Urinary bladder (tissue), 4 donors: ENCODE measurements around the gene DIP2B. TPM values are rescaled to one million over a fixed set of nuclear protein-coding genes. Genes with fewer than 3 reads are reported as not detected.

Experiments used
- DNase-seq: peaks from one replicate; pipeline ENCODE4 v3.0.0-alpha.2; 2015; ENCODE audit errors: extremely low spot score
- H3K27ac ChIP-seq: one replicate; pipeline ENCODE4 v1.5.1; 2013; ENCODE audit warnings: low read depth, mild to moderate bottlenecking, moderate library complexity
- H3K36me3 ChIP-seq: one replicate; pipeline ENCODE4 v1.6.1; 2013; ENCODE audit warnings: mild to moderate bottlenecking, moderate library complexity; ENCODE audit not compliant: insufficient read depth
- H3K4me1 ChIP-seq: one replicate; pipeline ENCODE4 v1.6.1; 2013; ENCODE audit warnings: mild to moderate bottlenecking, moderate library complexity; ENCODE audit not compliant: insufficient read depth
- H3K4me3 ChIP-seq: one replicate; pipeline ENCODE4 v1.5.1; 2013; ENCODE audit warnings: low read depth, low read length
- WGBS: extraction: QIAGEN DNeasy Blood & Tissue Kit; methylation state at CpG from one replicate; pipeline ENCODE4 v1.1.7; 2013; 5-methylcytosine and 5-hydroxymethylcytosine counted together
- polyA plus RNA-seq: library from polyadenylated mRNA; stranded (reverse); fragments of 200-250 nt; gene quantifications from one replicate; pipeline ENCODE4 v1.2.3, GENCODE V29; 2013
- total RNA-seq: library from RNA; depleted of rRNA; stranded (reverse); fragments of >200 nt; gene quantifications from one replicate; pipeline ENCODE4 v1.2.3, GENCODE V29; 2014
- donor health status: healthy with polysubstance abuse.
- donor health status: healthy.

The DIP2B gene
- total and polyA plus RNA-seq, 2 donors = 7.2 to 48.6 TPM

- no peaks in the 10 kb centered on the region for H3K36me3 ChIP-seq
- no peak for DNase-seq
Measured at GRCh38 chr12:50638482-50638880, 133.7 kb downstream of the DIP2B start.

GRCh38 chr12:50639721-50640120 lies 134.9 kb downstream of the DIP2B start:
- no peak overlapping the region for H3K27ac ChIP-seq
- H3K4me1 ChIP-seq = no peaks in the 10 kb centered on the region
- H3K4me3 ChIP-seq = no peak overlapping the region
- no peak for DNase-seq
- 88% methylated on average over 4 of the region's 4 CpGs for WGBS
- no peaks in the 10 kb centered on the region for H3K36me3 ChIP-seq

More at GRCh38 chr12:50638482-50638880, 133.7 kb downstream of the DIP2B start:
- no peak overlapping the region for H3K4me3 ChIP-seq
- no peak overlapping the region for H3K27ac ChIP-seq
- H3K4me1 ChIP-seq = no peaks in the 10 kb centered on the region

DNA sequence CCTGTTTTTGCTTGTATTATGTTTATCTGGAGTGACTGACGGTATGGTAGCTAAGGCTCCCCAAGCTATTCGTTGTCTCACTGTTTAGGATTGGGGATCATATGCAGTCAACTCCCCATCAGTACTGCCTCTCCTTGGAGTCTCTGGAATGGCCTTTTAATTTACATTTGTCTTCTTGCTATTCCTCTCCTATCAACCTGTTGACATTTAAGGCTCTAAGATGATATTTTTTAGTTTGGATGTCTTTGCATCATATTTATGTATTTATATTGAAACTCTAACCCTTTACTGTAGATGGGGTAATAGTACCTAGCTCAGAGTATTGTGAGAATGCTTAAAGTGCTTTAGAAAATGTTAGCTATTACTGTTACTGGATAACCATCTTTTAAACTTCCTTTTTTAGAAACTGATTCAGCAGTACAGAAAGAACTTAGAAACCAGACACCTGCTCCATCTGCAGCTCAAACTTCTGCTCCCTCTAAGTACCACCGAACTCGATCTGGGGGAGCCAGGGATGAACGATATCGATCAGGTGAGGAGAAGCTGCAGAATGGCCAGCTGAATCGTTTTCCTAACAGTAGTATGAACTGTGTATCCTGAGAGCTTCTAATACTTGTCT lies 135.6 kb downstream of the DIP2B start:
- Histone ChIP-seq H3K4me1 (no peaks in the 10 kb centered on the region), H3K36me3 (no peaks in the 10 kb centered on the region), H3K4me3 (no peak overlapping the region), H3K27ac (no peak overlapping the region)
- no peak for DNase-seq
- 86% methylated on average over 7 of the region's 7 CpGs for WGBS

DNA sequence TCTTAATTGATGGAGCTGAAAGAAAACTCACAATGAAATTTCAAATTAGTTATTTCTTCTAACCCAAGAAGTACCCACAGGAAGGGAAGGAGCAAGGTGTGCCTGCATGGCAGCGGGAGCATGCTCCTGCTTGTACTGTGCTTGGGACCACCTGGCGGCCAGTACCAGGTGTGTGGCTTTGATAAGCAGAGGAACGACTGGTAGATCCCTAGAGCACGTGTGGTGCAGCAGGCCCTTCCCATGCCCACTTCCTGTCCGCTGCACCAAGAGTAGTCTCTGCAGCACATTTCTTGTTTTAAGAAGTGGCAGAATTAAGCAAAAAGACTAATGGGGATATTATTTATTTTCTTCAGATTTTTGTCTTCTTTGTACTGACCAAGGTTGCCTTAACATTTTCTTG lies 136.8 kb downstream of the DIP2B start:
- H3K4me1 ChIP-seq = no peaks in the 10 kb centered on the region
- no peak overlapping the region for H3K4me3 ChIP-seq
- WGBS = 84% methylated on average over 5 of the region's 5 CpGs
- DNase-seq = no peak
- no peaks in the 10 kb centered on the region for H3K36me3 ChIP-seq
- H3K27ac ChIP-seq = no peak overlapping the region

DNA sequence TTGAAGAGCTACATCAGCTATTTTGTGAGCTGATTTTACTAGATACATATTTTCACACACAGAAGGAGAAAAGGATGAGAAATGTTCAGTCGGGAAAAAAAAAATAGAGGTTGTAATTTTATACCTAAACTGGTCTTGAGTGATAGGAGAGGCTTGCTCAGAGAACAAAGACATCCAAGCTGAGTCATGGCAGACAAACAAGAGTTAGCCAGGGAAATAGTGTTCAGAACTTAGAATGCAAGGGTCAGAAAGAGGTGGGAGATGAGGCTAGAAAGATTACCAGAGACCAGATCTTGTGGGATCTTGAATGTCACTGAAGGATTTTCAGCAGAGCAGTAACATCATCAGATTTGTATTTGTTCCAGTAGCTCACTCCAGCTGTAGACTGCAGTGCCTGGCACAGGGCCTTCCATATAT lies 137.3 kb downstream of the DIP2B start:
- H3K27ac ChIP-seq = no peak overlapping the region
- WGBS = 52% methylated on average over 1 of the region's 1 CpG
- H3K4me1 ChIP-seq = no peaks in the 10 kb centered on the region
- no peak for DNase-seq
- no peaks in the 10 kb centered on the region for H3K36me3 ChIP-seq
- no peak overlapping the region for H3K4me3 ChIP-seq

DNA sequence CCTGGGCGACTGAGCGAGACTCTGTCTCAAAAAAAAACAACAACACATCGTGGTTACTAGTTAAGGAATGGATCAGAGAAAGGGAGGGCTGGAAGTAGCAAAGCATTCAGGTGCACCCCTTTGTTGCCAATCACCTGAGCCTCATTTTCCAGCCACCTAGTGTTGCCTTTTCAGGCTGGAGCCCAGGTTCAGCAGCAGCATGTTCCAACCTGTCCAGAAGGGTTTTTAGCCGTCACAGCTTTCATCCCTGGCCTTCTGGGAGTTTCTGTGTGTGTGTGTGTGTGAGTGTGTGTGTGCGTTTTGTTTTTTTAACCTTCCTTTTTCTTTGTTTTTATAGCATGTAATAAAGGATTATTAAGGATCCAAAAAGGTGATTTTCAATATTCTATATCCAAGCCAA lies 138.0 kb downstream of the DIP2B start:
- peak; percentile 59 for DNase-seq
- 83% methylated on average over 5 of the region's 5 CpGs for WGBS
- H3K27ac ChIP-seq = no peak overlapping the region
- H3K36me3 ChIP-seq = no peaks in the 10 kb centered on the region
- no peaks in the 10 kb centered on the region for H3K4me1 ChIP-seq
- no peak overlapping the region for H3K4me3 ChIP-seq

GRCh38 chr12:50647031-50647430 lies 142.2 kb downstream of the DIP2B start:
- no peak overlapping the region for H3K27ac ChIP-seq

GRCh38 chr12:50647479-50647878 lies 142.7 kb downstream of the DIP2B start:
- Histone ChIP-seq H3K4me1 (no peaks in the 10 kb centered on the region), H3K27ac (no peak overlapping the region), H3K36me3 (no peaks in the 10 kb centered on the region), H3K4me3 (no peak overlapping the region)
- DNase-seq = no peak
- 88% methylated on average over 2 of the region's 2 CpGs for WGBS

More at GRCh38 chr12:50647031-50647430, 142.2 kb downstream of the DIP2B start:
- Histone ChIP-seq H3K36me3 (no peaks in the 10 kb centered on the region), H3K4me3 (no peak overlapping the region), H3K4me1 (no peaks in the 10 kb centered on the region)
- DNase-seq = no peak
- WGBS = 86% methylated on average over 8 of the region's 8 CpGs

DNA sequence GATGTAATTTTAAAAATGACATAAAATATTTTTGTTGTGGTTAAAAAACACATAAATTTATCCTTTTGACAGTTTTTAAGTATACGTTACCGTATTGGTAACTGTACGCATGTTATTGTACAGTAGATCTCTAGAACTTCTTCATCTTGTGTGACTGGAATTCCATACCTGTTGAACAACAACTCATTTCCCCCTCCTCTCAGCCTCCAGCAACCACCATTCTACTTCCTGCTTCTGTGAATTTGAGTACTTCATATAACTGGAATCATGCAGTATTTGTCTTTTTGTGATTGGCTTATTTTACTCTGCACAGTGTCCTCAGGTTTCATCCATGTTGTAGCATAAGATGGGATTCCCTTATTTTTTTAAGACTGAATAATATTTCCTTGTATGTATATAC lies 145.5 kb downstream of the DIP2B start:
- H3K36me3 ChIP-seq = no peaks in the 10 kb centered on the region
- no peak overlapping the region for H3K27ac ChIP-seq
- no peaks in the 10 kb centered on the region for H3K4me1 ChIP-seq
- 94% methylated on average over 3 of the region's 3 CpGs for WGBS
- no peak overlapping the region for H3K4me3 ChIP-seq
- DNase-seq = no peak

DNA sequence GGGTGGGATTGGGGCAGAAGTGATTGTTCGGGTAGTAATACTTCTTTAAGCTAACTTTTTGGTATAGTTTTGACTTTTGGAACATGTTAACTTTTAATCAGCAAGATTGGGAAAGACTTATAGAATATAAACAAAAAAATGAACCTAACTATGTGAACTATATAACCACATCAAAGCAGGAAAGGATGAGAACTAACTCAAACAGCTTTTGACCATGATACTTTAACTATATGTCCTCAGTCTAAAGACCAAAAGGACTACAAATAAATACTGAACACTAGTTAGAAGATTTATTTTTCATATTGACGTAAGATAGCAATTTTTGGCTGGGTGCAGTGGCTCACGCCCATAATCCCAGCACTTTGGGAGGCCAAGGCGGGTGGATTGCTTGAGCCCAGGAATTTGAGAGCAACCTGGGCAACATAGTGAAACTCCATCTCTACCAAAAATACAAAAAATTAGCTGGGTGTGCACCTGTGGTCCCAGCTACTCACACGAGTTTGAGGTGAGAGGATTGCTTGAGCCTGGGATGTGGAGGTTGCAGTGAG lies 150.7 kb downstream of the DIP2B start:
- H3K27ac ChIP-seq = no peak overlapping the region
- no peaks in the 10 kb centered on the region for H3K36me3 ChIP-seq
- 80% methylated on average over 5 of the region's 5 CpGs for WGBS
- no peak for DNase-seq
- H3K4me1 ChIP-seq = no peaks in the 10 kb centered on the region
- no peak overlapping the region for H3K4me3 ChIP-seq

DNA sequence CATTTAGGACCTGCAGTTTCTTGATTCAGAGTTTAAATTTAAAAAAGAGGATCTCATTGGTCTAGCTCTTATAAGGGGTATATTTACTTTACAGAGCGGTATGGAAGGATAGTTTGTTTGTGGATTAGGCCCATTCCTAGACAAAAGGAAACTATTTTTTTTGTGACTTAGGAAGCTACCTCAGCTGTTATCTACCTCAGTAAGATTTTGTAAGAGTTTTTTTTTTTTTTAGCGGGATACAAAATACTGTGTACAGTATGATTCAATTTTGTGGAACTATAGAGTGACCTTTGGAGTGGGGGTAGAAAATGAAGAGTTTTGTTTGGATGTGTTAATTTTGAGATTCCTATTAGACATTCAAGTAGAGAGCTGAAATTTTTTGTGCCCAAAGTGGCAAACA lies 154.5 kb downstream of the DIP2B start:
- 93% methylated on average over 2 of the region's 2 CpGs for WGBS
- H3K27ac ChIP-seq = no peak overlapping the region
- H3K4me1 ChIP-seq = no peaks in the 10 kb centered on the region
- no peak overlapping the region for H3K4me3 ChIP-seq
- H3K36me3 ChIP-seq = no peaks in the 10 kb centered on the region
- DNase-seq = no peak

GRCh38 chr12:50659690-50660424 lies 155.1 kb downstream of the DIP2B start:
- 83% methylated on average over 6 of the region's 6 CpGs for WGBS
- no peaks in the 10 kb centered on the region for H3K4me1 ChIP-seq
- no peaks in the 10 kb centered on the region for H3K36me3 ChIP-seq
- no peak overlapping the region for H3K4me3 ChIP-seq
- no peak for DNase-seq
- H3K27ac ChIP-seq = no peak overlapping the region

GRCh38 chr12:50660425-50660822 lies 155.6 kb downstream of the DIP2B start:
- H3K4me1 ChIP-seq = no peaks in the 10 kb centered on the region
- H3K27ac ChIP-seq = no peak overlapping the region
- no peak for DNase-seq
- H3K4me3 ChIP-seq = no peak overlapping the region
- no peaks in the 10 kb centered on the region for H3K36me3 ChIP-seq
- 79% methylated on average over 2 of the region's 2 CpGs for WGBS
